AG08396 (cell line): Measurements from ENCODE around the gene RNF217.
A peak's percentile ranks its signal among the peaks of the same experiment; 100 is the strongest.
"Not testable (repeated sequence)": the region's sequence is repeated elsewhere in the genome, so short reads cannot be mapped to it uniquely, and the experiment has no call there.

Experiments
- DNase-seq: peaks from one replicate; pipeline ENCODE4 v3.0.0; 2012; ENCODE audit warnings: low spot score, mixed read lengths

Gene RNF217

GRCh38 chr6:125013938-125014660, 51.9 kb downstream of the RNF217 start:
- DNase-seq = no peak

GRCh38 chr6:125014661-125014957, 52.4 kb downstream of the RNF217 start:
- DNase-seq = no peak

- DNase-seq = no peak
Observed at GRCh38 chr6:125015152-125015551, 52.9 kb downstream of the RNF217 start.

- no peak for DNase-seq
Observed at GRCh38 chr6:125018136-125018535, 55.9 kb downstream of the RNF217 start.

GRCh38 chr6:125019281-125019680, 57.0 kb downstream of the RNF217 start:
- no peak for DNase-seq

- DNase-seq = no peak
Observed at GRCh38 chr6:125019918-125020317, 57.7 kb downstream of the RNF217 start.

GRCh38 chr6:125020385-125020784, 58.1 kb downstream of the RNF217 start:
- DNase-seq = no peak

- DNase-seq = no peak
Observed at GRCh38 chr6:125022391-125022989, 60.3 kb downstream of the RNF217 start.

GRCh38 chr6:125025164-125025854, 63.1 kb downstream of the RNF217 start:
- no peak for DNase-seq

GRCh38 chr6:125027287-125027686, 65.0 kb downstream of the RNF217 start:
- DNase-seq = no peak

GRCh38 chr6:125030969-125031368, 68.7 kb downstream of the RNF217 start:
- DNase-seq = no peak

- no peak for DNase-seq
Observed at GRCh38 chr6:125031385-125031784, 69.1 kb downstream of the RNF217 start.

GRCh38 chr6:125034929-125035328, 72.7 kb downstream of the RNF217 start:
- DNase-seq = not testable (repeated sequence)

GRCh38 chr6:125036486-125036885, 74.2 kb downstream of the RNF217 start:
- not testable (repeated sequence) for DNase-seq

GRCh38 chr6:125037827-125038226, 75.6 kb downstream of the RNF217 start:
- no peak for DNase-seq

GRCh38 chr6:125038925-125039324, 76.7 kb downstream of the RNF217 start:
- DNase-seq = no peak

GRCh38 chr6:125041740-125042459, 79.7 kb downstream of the RNF217 start:
- peak; percentile 13 for DNase-seq

- no peak for DNase-seq
Observed at GRCh38 chr6:125044066-125044465, 81.8 kb downstream of the RNF217 start.

GRCh38 chr6:125044667-125045066, 82.4 kb downstream of the RNF217 start:
- no peak for DNase-seq

GRCh38 chr6:125046107-125046925, 84.1 kb downstream of the RNF217 start:
- no peak for DNase-seq

- no peak for DNase-seq
Observed at GRCh38 chr6:125048274-125048673, 86.0 kb downstream of the RNF217 start.
